Stimulated activated CD4-positive, alpha-beta T cell treated with anti-CD3 and anti-CD28 coated beads, Interleukin-12 subunit alpha, Interleukin-12 subunit beta, amount 100 ng/mL, for 24 hours (primary cell): ENCODE measurements around the gene ORM2.

Source experiments
- DNase-seq, 2 experiments: peaks; one replicate each; pipeline ENCODE4 v3.0.0-alpha.2; 2020; ENCODE audit warnings: low read depth in 2 of 2

The ORM2 gene

DNA sequence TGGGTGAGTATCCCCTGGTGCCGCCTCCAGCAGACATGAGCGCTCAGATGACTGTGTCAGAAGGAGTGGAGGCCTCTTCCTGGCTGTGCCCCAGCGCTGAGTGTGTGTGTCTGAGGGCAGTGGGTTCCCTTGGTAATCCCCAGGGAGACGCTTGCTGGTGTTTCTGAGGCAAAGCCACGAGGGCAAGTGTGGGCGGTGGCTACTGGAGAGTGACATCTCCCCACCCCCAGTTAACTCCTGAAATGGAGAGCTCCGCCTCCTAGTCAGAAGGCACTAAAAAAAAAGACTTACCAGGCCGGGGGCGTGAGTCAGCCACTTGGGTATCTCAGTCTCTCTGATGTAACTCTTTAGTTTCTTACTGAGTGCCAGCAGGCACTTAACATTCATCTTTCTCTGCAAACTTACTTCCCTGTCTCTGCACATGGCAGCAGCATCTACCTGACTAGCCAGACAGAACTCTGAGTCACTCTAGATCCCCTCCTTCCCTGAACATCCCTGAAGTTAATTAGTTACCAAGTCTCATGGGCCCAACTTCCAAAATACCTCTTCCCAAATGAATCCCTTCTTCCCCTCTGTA, 19.3 kb downstream of the ORM2 start:
- peak; percentile 74 to 87 for DNase-seq

DNA sequence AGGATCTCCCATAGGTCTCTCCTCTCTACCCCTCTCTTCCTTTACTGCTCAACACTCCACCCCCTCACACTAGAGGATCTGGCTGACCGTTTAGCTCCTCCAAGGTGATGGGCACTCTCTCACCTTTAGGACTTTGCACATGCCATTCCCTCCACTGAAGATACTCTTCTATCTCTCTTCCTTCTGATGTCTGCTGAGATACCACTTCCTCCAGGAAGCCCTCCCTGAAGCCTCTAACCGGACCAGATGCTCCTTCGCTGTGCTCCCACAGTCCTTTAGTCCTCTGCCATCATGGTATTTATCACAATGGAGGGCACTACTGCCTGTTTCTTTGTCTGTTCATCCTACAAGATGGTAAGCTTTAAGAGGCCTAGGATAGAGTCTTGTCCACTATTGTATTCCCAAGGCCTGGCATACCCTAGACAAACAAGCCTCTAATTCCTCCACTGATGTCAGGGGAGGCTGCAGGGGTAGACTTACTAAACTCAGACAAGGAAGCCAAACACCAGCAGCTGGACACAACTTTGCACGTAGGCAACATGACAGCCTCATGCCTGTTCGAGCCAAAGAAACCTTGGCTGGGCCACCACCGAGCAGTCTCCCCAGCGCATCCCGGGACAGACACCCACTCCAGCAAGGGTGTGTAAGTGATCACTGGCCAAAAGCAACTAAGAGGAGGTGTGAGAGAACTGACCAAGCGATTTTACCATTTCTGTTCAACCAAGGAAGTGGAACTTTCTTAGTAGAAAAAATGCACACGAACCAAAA, 20.2 kb downstream of the ORM2 start:
- no peak for DNase-seq

DNA sequence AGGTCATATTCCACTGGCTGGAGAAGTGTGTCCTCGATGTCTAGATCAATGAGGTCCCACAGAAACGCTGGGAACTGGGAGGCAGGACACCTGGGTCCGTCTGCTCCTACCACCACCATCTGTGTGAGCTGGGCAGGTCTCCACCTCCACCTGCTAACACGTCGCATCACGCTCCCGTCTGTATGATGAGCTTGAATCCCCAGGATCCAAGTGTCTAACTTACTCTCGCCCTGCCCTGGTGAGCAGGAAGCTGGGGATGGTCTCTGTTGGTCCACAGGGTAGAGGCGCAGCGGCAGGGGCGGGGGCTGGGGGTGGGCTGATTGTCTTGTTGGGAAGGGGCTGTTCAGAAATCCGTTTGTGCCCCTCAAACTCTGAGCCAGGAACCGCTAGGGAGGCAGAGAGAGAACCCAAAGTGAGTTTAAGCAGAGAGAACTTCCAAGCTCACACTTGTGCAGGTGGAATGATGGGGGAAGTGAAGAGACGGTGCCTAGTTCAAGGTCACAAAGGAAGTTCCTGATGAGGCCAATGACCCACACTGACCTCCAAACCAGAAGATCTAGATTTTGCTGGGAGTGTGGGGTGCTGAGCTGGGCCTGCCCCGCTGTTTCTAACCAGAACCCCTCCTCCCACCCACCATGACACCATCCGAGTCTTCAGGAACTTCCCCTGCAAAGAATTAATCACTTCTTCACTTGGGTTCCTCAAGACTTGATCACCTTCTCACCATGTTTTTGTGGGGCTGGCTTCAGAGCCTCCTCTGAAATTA, 21.1 kb downstream of the ORM2 start:
- no peak for DNase-seq

DNA sequence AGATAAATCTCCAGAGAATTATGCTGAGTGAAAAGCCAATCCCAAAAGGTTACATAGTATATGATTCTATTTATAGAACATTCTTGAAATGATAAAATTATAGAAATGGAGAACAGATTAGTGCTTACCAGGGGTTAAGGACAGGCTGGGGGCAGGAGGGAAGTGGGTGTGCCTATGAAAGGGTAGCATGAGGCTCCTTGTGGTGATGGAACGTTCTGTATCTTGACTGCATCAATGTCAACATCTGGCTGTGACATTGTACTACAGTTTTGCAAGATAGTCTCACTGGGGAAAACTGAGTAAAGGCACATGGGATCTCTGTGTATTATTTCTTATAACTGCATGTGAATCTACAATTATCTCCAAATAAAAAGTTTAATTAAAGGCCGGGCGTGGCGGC, 22.3 kb downstream of the ORM2 start:
- DNase-seq = no peak

DNA sequence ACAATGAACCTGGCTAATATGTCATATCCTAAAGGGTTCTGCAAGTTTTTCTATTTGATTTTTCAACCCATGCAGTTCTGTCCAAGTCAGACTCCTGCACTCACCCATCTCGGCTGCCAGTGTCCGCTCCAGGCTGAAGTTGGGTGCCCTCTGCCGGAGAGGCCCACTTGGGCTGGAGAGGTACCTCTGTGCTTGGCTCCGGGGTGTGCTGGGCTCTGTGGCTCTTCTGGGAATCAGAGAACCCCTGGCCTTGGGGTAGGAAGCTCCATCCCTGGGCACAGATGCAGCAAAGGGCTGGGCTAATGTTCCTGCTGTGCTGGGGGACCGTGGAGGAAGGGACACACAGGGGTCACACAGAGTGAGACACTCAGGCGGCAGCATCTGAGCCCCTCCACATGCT, 26.2 kb downstream of the ORM2 start:
- no peak for DNase-seq

DNA sequence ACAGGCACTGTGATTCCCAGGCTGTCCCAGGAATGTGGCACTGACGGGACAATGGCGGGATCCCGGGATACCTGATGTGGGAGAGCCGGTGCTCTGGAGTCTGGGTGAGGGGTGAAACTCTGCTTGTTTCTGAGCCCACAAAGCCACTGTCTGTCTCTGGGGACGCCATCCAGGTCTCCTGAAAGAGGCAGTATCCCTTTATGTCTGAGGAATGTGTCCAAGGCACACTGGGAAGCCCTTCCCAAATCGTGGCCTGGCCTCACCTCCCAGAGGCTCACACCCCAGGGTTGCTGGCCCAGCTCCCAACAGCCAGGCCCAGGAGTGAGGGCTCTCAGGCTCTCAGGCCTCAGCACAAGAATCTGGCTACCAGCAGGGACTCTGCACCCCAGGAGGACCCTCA, 27.1 kb downstream of the ORM2 start:
- no peak for DNase-seq

DNA sequence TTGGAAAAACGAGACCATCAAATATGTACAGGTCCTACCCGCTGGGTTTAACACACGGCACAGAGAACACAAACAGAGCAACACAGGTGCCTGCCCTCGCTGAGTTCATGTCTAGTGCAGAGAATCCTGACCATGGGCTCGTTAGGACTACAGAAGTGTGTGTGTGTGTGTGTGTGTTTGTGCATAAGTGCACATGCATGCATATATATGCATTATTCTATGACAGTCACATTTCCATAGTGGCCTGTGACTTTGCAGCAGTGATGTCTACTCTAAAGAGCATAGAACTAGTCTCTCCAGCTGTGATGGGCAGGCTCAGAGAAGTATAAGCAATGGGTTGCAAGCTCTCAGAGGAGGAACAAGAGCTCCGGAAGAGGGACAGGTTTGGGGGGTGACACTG, 27.7 kb downstream of the ORM2 start:
- DNase-seq = no peak

DNA sequence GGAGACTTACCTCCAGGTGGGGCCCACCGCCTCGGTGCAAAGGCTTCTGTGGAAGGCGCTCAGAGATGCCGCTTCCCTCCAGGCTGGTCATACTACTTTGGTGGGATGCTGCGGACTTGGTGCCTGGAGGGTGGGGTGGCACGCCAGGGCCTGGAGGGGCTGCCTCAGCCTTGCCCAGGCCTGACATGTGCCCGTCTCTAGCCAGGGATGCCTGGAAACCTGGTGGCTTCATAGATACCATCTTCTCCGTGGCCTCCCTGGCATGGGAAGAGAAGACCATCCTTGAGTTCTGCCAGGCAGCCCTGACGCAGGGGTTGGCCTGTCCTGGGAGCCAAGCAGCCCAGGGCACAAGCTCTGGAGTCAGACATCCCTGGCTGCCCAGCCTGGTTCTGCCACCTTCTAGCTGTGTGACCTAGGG, 28.3 kb downstream of the ORM2 start:
- DNase-seq = no peak

DNA sequence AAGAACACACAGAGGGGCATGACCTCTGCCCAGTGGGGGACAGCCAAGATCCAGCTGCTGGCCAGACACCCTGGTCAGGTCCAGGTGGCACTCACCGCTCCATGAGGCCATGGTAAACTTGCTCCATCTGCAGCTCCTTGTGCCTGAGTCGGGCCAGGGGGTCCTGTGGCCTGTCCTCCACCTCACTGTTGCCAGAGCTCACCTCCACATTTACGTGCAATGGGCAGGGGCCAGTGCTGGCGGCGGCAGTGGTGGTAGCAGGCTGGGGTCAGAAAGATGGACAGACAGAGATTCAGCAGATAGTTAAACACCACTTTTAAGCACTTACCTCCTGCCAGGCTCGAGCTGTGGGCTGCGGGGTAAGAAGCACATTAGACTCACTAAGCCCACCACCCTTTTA, 30.1 kb downstream of the ORM2 start:
- DNase-seq = no peak

DNA sequence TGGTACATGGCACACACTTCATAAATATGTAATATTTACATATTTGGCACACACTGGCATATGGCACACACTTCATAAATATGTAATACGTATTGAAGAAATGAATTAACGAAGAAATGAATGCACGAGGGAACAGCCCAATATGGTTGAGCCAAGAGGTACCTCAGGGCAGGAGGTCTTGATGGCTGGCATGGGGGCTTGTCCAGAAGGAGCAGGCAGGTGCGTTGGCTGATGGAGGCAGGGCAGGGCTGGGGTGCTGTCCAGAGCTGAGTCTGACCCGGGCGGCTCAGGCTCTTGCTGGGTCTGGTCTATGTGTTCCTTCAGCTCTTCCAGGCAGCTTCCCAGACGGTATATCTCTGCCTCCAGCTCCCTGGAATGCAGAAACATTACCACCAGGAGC, 31.9 kb downstream of the ORM2 start:
- no peak for DNase-seq

DNA sequence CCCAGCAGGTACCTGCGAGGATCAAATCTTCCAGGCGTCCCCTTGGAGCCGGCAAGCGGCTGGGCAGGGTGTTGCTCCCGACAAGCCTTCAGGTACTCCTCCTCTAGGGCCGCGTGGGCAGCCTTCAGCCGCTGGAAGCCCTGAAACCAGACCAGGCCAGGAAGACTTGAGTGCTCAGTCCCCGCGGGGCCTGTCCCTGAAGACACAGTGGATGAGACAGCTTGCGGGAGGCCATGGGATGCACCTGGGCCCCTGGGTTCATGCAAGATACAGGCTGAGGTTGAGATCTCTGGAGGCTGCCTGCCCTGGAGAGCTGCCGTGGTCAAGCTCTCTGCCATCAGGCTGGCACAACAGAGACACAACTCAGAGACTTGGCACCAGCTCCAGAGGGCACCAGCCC, 32.7 kb downstream of the ORM2 start:
- no peak for DNase-seq

DNA sequence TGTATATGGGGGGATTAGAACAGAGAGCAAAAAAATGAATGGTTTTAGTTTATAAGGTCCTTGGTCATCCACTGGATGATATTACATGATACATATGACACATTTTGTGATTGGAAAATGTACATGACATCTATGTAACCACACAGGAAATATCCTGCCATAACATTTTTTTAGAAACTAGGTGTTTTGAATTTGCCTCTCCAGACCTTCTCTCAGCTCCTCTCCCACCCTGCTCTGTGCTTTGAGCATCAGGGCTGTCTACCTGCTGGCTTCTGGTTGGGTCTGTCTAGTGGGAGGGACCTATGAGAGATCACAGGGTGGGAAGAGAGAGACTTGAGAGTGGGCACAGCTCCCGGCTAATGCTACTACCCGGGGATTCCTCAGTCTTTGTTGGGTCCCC, 33.8 kb downstream of the ORM2 start:
- no peak for DNase-seq

DNA sequence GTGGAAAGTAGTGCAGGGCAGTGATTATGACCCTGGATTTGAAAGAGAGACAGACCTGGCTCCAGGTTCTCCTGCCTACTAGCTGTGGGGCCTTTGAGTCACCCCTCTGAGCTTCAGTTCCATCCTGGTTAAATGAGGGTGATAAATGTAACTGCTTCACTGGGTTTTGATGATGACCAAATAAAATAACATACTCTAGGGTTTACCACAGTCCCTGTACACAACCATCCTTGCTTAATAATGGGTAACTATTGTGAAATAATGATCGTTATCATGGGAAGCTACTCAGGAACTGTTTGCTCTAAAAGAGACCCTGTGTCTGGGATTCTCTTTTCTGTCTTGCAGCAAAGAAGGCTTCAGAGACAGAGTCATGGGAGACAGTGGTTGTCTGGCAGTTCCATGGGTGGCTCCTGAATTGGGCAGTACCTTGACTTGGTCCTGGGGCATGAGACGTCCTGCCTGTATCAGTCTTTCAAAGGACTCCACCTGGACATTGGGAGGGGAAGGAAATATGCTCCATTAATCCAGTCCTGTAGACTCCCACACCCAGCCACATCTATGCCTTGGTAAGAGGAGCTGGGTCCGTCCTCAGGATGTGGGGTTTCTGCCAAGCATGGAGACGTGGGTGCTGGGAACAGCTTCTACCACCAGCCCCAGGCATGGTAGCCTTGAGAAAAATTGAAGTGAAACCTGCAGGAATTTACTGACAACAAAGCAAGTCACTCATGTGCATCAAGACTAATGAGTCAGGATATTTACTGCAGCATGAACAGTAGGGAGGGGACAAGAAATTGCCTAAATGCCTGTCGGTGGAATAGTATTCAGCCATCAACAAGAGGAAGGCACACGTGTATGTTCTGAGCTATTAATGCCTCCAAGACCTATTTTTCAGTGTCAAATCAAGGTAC, 34.7 kb downstream of the ORM2 start:
- DNase-seq = no peak

DNA sequence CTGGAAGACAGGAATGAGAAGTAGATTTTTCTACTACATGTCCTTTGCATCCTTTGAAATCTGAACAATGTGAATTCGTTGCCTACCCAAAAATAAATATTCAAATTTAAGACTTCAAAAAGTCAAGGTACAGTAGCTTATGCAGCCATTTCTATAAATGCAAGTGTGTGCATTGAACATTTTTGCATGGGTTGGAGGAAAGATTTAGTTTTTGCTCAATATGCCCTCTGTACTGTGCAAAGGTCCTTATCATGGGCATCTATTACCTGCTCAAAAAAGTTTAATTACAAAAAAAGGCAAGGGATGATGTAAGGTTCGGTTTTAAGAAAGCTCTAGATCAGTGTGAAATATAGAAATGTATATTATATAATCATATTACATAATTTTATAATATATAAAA, 35.5 kb downstream of the ORM2 start:
- no peak for DNase-seq

DNA sequence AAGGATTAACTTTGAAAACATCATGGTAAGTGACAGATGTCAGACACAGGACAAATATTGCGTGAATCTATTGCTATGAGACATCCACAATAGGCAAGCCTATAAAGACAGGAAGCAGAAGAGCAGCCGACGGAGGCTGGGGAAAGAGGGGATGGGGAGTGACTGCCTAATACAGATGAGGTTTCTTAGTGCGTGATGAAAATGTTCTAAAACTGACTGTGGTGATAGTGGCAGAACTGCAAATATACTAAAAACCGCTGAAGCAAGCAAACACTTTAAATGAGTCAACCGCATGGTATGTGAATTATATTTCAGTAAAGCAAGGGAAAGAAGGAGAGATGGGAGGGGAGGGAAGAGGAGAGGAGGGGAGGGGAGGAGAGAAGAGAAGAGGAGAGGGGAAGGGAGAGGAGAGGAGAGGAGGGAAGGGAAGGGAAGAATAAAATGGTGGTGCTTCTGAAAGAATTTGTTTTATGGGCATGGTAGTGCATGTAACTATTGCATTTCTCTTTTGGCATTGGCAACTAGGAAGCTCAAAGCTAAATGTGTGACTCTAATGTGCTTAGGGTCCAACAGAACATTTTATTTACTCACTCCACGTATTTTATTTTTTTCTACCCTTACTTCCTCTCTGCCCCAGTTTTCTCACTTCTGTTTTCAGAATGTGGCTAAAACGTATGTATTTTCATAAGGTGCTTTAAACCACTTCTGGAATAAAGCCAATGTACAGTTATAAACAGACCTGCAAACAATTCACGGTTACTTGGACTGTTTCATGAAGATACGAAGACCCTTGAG, 36.9 kb downstream of the ORM2 start:
- DNase-seq = no peak

DNA sequence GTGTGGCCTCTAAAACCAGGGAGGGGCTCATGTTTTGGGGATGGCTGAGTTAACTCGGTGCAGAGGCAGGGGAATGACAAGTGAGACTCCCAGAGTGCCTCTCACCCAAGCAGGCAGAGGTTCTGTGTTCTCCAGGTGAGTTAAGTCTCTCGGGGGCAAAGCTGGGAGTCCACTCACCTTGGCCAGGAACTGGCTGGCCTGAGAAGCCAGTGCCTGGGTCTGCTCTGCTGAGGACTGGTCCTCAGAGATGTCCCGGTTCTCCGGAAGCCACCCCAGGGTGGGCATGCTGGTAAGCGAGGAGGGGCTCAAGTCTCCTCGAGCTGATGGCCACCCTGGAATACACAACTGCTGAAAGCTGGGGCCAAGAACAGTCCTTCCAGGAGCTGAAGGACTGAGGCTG, 37.7 kb downstream of the ORM2 start:
- no peak for DNase-seq

DNA sequence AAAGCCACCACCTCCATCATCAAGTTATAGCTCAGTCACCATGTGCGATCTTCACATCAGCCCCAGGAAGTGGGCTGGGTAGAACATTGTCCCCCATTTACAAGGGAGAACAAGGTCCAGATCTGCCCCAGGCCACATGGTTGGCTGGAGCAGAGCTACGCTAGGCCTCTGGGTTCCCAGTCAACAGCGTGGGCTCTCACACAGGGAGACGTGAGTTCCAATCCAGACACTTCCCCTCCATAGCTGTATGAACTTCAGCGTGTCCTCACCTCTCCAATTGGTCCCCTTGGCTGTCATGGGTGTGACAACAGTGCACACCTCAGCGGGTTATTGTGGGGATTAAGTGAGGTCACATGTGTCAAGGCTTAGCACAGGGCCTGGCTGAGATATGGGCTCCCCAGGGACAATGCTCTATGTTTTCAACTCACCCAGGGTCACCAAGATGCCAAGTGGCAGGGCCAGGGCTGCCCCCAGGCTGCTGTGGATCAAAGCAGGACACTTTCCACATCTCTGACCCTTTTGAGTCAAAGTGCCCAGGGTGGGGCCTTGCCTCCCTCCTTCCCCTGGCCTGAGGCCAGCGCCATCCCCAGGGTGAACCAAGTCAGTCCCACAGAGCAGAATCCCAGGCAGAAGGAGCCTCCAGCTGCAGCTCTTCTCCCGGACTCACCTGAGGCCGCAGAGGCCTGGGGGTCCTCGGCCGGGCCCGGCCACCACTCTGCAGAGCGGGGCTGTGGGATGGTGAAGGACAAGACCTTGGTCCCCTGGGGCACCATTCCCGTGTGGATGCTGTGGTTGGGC, 38.3 kb downstream of the ORM2 start:
- no peak for DNase-seq

DNA sequence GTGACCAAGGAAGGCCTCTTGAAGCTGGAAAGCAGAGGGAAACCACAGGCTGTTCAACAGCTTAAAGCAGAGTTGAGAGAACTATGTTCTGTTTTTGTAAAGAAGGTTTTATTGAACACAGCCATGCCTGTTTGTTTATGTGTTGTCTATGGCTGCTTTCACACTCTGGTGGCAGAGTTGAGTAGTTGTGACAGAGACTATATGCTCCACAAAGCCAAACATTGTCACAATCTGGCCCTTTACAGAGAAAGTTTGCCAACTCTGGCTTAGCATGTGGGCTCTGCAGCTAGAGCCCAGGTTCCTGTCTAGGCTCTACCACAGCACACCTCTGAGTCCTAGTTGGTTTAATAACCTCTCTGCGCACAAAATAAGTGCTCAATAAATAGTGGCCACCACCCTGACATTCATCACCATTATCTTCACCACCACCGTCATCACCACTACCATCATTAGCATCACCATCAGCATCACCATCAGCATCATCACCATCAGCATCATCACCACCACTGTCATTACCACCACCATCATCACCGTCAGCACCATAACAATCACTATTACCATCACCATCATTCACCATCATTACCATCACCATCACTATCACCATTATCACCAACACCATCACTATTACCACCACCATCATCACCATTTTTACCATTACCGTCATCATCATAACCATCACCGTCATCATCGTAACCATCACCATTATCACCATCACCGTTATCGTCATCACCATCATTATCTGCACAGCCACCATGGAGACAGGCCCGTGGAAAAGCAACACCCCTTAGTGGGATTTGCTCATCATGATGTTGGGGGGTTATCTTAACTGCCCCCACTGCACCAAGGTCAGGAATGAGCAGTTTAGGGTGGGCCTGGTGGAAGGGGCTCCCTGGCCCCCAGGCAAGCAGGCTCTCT, 39.8 kb downstream of the ORM2 start:
- DNase-seq = no peak

DNA sequence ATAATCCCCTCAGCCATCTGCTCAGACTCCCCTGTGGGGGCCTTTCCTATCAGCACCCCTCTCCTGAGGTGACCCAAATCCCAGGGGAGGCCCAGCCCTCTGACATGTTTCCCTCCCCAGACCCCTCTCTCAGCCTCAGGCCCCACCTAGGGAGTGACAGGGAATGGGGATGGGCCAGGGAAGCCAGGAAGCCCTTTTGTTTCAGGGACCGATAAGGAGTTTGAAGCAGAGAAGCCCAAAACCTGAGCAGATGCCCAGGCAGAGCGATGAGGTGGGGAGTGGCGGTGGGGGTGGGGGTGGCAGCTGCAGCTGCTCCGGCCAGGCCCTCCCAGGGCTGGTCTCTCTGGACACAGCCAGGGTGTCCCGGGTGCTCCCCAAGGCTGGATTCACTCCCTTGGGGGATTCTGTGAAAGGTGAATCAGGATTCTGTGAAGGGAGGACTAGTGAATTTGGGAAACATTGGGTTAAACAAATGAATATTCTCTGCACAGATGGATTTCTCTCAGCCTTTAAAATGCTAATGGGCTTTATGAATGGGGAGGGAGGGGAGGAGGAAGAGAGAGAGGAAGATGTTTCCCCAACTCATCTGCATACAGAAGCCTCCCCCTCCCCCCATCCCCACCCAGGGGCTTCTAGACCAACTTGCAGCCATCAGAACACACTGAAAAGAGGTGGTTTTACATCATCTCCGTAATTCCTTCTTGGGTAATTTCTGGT, 40.7 kb downstream of the ORM2 start:
- no peak for DNase-seq
